Esophagus muscularis mucosa (tissue), 4 donors: Measurements from ENCODE around the gene HERPUD1. TPM values are rescaled to one million over a fixed set of nuclear protein-coding genes. Genes with fewer than 3 reads are reported as not detected.

Source experiments
- DNase-seq: peaks from one replicate; pipeline ENCODE4 v3.0.0-alpha.2; 2017; ENCODE audit errors: extremely low spot score
- H3K27ac ChIP-seq, 4 donors: fragments of 200-600 bp; sonication (generic); replicated peaks in 1 of 4; 1 replicate in 3 of 4; 2 replicates in 1 of 4; pipeline ENCODE4 v1.5.1; 2016 to 2019; ENCODE audit warnings: mild to moderate bottlenecking in 1 of 4
- H3K27me3 ChIP-seq, 4 donors: fragments of 200-600 bp; sonication (generic); one replicate each; pipeline versions ENCODE4 v1.5.1 to v1.6.0; 2016 to 2019
- H3K36me3 ChIP-seq, 4 donors: fragments of 200-600 bp; sonication (generic); one replicate each; pipeline ENCODE4 v1.5.1; 2016 to 2019
- H3K4me1 ChIP-seq, 4 donors: fragments of 200-600 bp; sonication (generic); one replicate each; pipeline ENCODE4 v1.5.1; 2016 to 2019
- H3K4me3 ChIP-seq, 4 donors: fragments of 200-600 bp; sonication (generic); 1 replicate in 2 of 4; 2 replicates in 2 of 4; pipeline ENCODE4 v1.5.1; 2016 to 2019; ENCODE audit warnings: mild to moderate bottlenecking in 4 of 4, moderate library complexity in 1 of 4
- H3K9me3 ChIP-seq, 4 donors: fragments of 200-600 bp; sonication (generic); 1 replicate in 3 of 4; 2 replicates in 1 of 4; pipeline ENCODE4 v1.5.1; 2016 to 2019
- EP300 ChIP-seq: sonication (generic); formaldehyde crosslinking; IDR thresholded peaks from one replicate; pipeline ENCODE4 v1.6.1; 2017; ENCODE audit warnings: antibody characterized with exemption
- POLR2A ChIP-seq: fragments of 450-650 bp; IDR thresholded peaks from one replicate; pipeline ENCODE4 v1.6.1; 2017; ENCODE audit warnings: antibody characterized with exemption, moderate library complexity, mild to moderate bottlenecking, low read depth
- POLR2AphosphoS5 ChIP-seq, 2 donors: sonication (generic); formaldehyde crosslinking; IDR thresholded peaks; one replicate each; pipeline ENCODE4 v1.6.1; 2017; ENCODE audit warnings: antibody characterized with exemption in 2 of 2
- WGBS: methylation state at CpG from one replicate; pipeline ENCODE4 v1.1.5; 2018; 5-methylcytosine and 5-hydroxymethylcytosine counted together
- intact Hi-C: fragments of 100-400 bp; cut with DNase I; formaldehyde crosslinking; loops from one replicate; pipeline ENCODE4 v1.15.1; 2023
- total RNA-seq, 4 donors: library from RNA; depleted of rRNA; stranded (reverse); fragments of >200 nt; gene quantifications; one replicate each; pipeline versions ENCODE4 v1.1.0 to v1.2.1, GENCODE V29; 2016
- TF ChIP-seq, protein P1 (sequence below), 3 experiments: fragments of 200-600 bp in 2 of 3; fragments of 450-650 bp in 1 of 3; sonication (generic) in 2 of 3; IDR thresholded peaks; one replicate each; pipeline ENCODE4 v1.5.1; 2017 to 2019; ENCODE audit warnings: antibody characterized with exemption in 3 of 3, mild to moderate bottlenecking in 2 of 3, moderate library complexity in 1 of 3

The HERPUD1 gene
- total RNA-seq, 4 donors from 2014 or later: 64.0 to 99.7 (median 71.5) TPM

DNA sequence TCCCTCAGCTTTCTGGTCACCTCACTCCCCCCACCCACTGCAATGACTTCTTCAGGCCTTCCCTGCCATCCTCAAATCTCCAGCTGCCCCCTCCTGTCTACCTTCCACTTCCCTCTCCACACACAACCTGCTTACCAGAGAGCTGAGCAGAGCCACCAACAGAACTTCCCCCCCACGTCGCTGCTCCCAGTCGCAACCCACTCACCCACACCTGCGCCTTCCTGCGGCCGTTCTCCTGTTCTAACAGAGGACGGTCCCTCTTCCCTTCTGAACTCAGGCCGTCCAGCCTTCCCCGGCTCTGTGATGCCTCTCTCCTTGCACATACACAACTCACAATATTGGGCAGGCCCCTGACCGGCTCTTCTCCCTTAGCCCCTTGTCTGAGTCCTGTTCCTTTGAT lies 43.8 kb downstream of the HERPUD1 start:
- Histone ChIP-seq H3K27me3 (no peaks in the 10 kb centered on the region), H3K36me3 (no peaks in the 10 kb centered on the region), H3K9me3 (no peaks in the 10 kb centered on the region), H3K4me3 (no peak overlapping the region), H3K27ac (no peak overlapping the region), H3K4me1 (peaks cover 0 to 7% (median 0%) of the 10 kb centered on the region in 4 donors)
- 95% methylated on average over 10 of the region's 10 CpGs for WGBS
- intact Hi-C loops: no loop called here
- no peak for DNase-seq
- TF ChIP-seq, protein P1, sequence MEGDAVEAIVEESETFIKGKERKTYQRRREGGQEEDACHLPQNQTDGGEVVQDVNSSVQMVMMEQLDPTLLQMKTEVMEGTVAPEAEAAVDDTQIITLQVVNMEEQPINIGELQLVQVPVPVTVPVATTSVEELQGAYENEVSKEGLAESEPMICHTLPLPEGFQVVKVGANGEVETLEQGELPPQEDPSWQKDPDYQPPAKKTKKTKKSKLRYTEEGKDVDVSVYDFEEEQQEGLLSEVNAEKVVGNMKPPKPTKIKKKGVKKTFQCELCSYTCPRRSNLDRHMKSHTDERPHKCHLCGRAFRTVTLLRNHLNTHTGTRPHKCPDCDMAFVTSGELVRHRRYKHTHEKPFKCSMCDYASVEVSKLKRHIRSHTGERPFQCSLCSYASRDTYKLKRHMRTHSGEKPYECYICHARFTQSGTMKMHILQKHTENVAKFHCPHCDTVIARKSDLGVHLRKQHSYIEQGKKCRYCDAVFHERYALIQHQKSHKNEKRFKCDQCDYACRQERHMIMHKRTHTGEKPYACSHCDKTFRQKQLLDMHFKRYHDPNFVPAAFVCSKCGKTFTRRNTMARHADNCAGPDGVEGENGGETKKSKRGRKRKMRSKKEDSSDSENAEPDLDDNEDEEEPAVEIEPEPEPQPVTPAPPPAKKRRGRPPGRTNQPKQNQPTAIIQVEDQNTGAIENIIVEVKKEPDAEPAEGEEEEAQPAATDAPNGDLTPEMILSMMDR (IDR thresholded peaks at IDR 0.05): no peak
- TF ChIP-seq POLR2AphosphoS5 (IDR thresholded peaks at IDR 0.05) (no peak), POLR2A (no peak), EP300 (no peak)

DNA sequence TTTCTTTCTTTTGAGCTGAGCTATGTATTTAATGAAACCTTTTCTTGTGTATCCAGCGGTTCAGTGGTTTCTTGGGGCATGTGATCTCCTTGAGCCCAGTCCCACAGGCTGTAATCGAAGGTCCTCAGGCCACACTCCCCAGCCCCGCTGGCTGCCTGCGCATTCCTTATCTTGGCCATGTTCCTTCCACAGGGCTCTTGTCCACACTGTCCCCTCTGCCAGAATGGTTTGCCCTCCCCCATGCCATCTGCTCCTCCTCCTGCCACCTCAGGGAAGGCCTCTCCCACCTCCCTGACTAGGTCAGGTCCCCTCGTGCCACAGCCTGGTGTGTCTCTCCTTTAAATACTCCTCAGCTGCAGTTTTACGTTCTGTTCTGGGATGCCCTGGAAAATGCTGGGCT lies 45.3 kb downstream of the HERPUD1 start:
- 80% methylated on average over 6 of the region's 6 CpGs for WGBS
- Histone ChIP-seq H3K27ac (no peak overlapping the region), H3K9me3 (no peaks in the 10 kb centered on the region), H3K4me1 (no peaks in the 10 kb centered on the region), H3K27me3 (no peaks in the 10 kb centered on the region), H3K4me3 (no peak overlapping the region), H3K36me3 (no peaks in the 10 kb centered on the region)
- TF ChIP-seq EP300 (no peak), POLR2A (no peak)
- intact Hi-C loops: no loop called here
- DNase-seq: no peak

DNA sequence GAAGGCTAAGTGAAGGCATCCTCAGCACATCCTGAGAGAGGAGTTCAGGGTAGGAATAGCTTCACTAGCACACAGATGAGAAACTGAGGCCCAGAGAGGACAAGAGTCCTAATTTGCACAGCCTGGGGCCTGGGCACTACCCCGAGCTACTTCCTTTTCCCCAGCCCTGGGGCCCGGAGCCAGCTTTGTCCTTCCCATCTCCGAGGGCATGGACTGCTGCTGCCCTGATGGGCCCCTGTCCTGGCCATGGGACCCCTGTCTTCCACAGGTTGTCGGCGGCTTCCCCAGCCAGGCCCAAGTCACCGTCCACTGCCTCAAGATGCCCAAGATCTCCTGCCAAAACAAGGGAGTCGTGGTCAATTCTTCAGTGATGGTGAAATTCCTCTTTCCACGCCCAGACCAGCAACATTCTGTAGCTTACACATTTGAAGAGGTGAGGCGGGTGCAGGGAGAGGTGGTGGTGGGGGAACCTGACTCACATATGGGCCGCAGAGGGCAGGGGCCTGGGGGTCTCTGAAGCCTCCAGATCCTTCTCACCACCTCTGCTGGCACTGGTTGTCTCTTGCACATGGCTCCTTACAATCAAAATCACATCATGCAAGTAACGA lies 46.0 kb downstream of the HERPUD1 start:
- 79% methylated on average over 11 of the region's 11 CpGs for WGBS
- intact Hi-C loops: no loop called here
- Histone ChIP-seq H3K4me1 (no peaks in the 10 kb centered on the region), H3K9me3 (no peaks in the 10 kb centered on the region), H3K36me3 (no peaks in the 10 kb centered on the region), H3K4me3 (no peak overlapping the region), H3K27ac (no peak overlapping the region), H3K27me3 (no peaks in the 10 kb centered on the region)
- no peak for DNase-seq
- TF ChIP-seq POLR2A (no peak), POLR2AphosphoS5 (IDR thresholded peaks at IDR 0.05) (no peak), EP300 (no peak)
- TF ChIP-seq, protein P1 (IDR thresholded peaks at IDR 0.05): no peak

DNA sequence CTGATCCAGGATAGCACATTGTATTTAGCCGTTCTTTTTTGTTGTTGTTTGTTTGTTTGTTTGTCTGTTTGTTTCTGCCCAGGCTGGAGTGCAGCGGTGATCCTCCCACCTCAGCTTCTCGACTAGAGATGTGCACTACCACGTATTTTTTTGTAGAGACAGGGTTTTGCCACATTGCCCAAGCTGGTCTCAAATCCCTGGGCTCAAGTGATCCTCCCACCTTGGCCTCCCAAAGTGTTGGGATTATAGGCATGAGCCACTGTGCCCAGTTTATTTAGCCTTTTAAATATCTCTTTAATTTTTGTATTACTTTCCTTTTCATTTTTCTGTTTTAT lies 48.2 kb downstream of the HERPUD1 start:
- Histone ChIP-seq H3K4me1 (peaks cover 6 to 11% (median 9%) of the 10 kb centered on the region in 4 donors), H3K36me3 (no peaks in the 10 kb centered on the region), H3K9me3 (no peaks in the 10 kb centered on the region), H3K4me3 (no peak overlapping the region), H3K27ac (no peak overlapping the region), H3K27me3 (no peaks in the 10 kb centered on the region)
- WGBS: 87% methylated on average over 4 of the region's 4 CpGs
- TF ChIP-seq POLR2AphosphoS5 (IDR thresholded peaks at IDR 0.05) (no peak), POLR2A (no peak), EP300 (no peak)
- TF ChIP-seq, protein P1 (IDR thresholded peaks at IDR 0.05): no peak
- DNase-seq: no peak
- intact Hi-C loops: no loop called here

DNA sequence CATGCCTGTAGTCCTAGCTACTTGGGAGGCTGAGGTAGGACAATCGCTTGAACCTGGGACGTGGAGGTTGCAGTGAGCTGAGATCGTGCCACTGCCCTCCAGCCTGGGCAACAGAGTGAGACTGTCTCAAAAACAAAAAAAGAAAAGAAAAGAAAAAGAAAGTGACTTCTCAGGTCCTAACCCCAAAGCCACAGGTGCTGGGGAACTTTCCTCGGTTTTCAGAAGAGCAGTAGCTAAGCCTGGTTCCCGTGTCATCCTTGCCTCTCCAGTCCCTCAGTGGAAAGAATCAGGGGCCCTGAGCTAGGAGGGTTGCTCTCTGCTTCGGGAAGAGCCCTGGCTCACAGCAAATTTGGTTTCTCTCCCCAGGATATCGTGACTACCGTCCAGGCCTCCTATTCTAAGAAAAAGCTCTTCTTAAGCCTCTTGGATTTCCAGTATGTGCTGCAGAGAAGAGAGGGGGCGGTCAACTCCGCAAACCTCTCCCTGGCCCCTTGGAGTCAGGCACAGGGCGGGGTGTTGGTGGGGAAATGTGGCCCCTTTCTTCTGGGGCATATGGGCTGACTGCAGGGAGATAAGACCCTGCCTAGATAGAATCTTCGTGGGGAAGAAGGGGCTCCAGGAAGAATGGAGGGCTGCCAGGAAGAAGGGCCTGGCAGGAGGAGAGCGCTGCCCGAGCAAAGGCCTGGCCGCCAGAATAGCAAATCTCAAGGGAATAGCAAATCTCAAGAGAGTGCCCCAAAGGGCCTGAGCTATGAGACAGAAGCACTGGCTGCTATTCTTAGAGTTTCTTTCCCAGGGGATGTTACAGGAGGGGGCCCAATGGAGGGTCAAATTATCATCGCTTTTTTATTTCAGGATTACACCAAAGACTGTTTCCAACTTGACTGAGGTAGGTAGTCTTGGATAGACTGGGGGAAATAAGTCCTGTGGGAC lies 49.1 kb downstream of the HERPUD1 start:
- H3K27me3 ChIP-seq: no peaks in the 10 kb centered on the region
- peaks cover 12 to 20% (median 17%) of the 10 kb centered on the region in 4 donors for H3K4me1 ChIP-seq
- no peak for DNase-seq
- 79% methylated on average over 16 of the region's 16 CpGs for WGBS
- no peaks in the 10 kb centered on the region for H3K36me3 ChIP-seq
- intact Hi-C loops: no loop called here
- H3K4me3 ChIP-seq: no peak overlapping the region
- no peaks in the 10 kb centered on the region for H3K9me3 ChIP-seq
- TF ChIP-seq POLR2AphosphoS5 (IDR thresholded peaks at IDR 0.05): no peak
- TF ChIP-seq POLR2A: no peak
- TF ChIP-seq, protein P1 (IDR thresholded peaks at IDR 0.05): no peak
- TF ChIP-seq EP300: no peak
- H3K27ac ChIP-seq: no peak overlapping the region
